Right cardiac atrium (tissue), 5 donors: ENCODE data around the gene SEZ6L. TPM values are rescaled to one million over a fixed set of nuclear protein-coding genes. Genes with fewer than 3 reads are reported as not detected.

Source experiments
- ATAC-seq, 2 donors: fragments of 200-7000 bp; cut with Tn5 transposase; one replicate each; pipeline versions ENCODE4 v1.8.0 to v1.9.1; 2020; ENCODE audit warnings: moderate library complexity in 2 of 2, mild to moderate bottlenecking in 1 of 2
- DNase-seq, 3 donors: peaks; one replicate each; pipeline ENCODE4 v3.0.0-alpha.2; 2020
- H3K27ac ChIP-seq: one replicate; pipeline ENCODE4 v1.5.1; 2013; ENCODE audit warnings: mild to moderate bottlenecking, low read length, control low read depth, moderate library complexity
- H3K27me3 ChIP-seq: one replicate; pipeline ENCODE4 v1.6.1; 2013; ENCODE audit not compliant: control insufficient read depth, insufficient read depth
- H3K4me1 ChIP-seq: one replicate; pipeline ENCODE4 v1.6.1; 2013; ENCODE audit warnings: low read length; ENCODE audit not compliant: control insufficient read depth, insufficient read depth
- H3K4me3 ChIP-seq: one replicate; pipeline ENCODE4 v1.5.1; 2013; ENCODE audit warnings: low read length, control low read depth
- H3K9me3 ChIP-seq: one replicate; pipeline ENCODE4 v1.6.1; 2013; ENCODE audit warnings: low read length; ENCODE audit not compliant: control insufficient read depth
- WGBS: extraction: QIAGEN DNeasy Blood & Tissue Kit; methylation state at CpG from one replicate; pipeline ENCODE4 v1.1.7; 2013; 5-methylcytosine and 5-hydroxymethylcytosine counted together
- intact Hi-C, 4 donors: fragments of 100-400 bp; cut with DNase I; formaldehyde crosslinking; loops; one replicate each; pipeline versions ENCODE4 v1.11.0 to v1.14.0; 2022 to 2023
- polyA plus RNA-seq: library from polyadenylated mRNA; stranded (reverse); fragments of 200-250 nt; gene quantifications from one replicate; pipeline ENCODE4 v1.2.3, GENCODE V29; 2013
- total RNA-seq, 4 donors: library from RNA; stranded (reverse); fragmentation: NEBNext Ultra II Directional; extraction: Animal tissue kit (Norgen Biotek cat#: 25700); gene quantifications; one replicate each; pipeline ENCODE4 v1.2.1, GENCODE V29; 2021
- donor health status: healthy with polysubstance abuse.
- donor health status: DM: no; HTN: yes; CAD: no.
- donor health status: DM: no; HTN: no; CAD: no.
- donor health status: DM: no; HTN: yes; CAD: no; lungs with severe emphysema.
- donor health status: DM: yes; HTN: yes; CAD: no.

Gene SEZ6L
- total and polyA plus RNA-seq, 5 donors: 0.11 to 0.40 (median 0.26) TPM

DNA sequence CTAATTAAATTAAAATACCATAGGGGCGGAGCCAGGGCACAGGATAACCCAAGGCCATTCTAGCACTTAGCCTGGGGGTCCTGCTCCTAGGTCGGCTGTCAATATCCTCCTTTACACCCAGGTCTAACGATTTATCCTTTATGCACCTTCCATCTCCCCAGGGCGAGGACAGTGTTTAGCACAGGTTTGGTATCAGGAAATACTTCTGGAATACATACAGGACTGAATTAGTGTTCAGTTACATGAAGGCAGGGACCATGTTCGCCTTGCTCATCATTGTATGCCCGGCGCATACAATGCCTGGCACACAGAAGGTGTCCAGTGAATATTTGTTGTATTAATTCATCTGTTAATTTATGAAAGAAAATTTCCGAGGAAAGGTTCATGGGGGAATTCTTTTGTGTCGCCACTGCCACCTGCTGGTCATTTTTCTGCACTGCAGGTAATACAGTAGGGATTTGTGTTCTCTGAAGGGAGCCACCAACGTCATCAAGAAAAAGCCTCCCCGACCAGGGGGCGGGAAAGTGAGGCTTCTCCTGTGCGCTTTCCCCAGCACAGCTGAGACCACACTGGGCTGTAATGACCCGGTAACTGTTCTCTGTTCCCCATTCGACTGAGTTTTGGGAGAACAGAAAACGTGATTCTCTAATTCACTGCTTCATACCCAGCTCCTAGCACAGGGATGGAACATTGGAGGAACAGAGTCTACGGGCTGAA is 191.1 kb downstream of the SEZ6L start:
- H3K27me3 ChIP-seq: no peaks in the 10 kb centered on the region
- intact Hi-C loops: no loop called here
- no peaks in the 10 kb centered on the region for H3K4me1 ChIP-seq
- H3K9me3 ChIP-seq: no peaks in the 10 kb centered on the region
- peak in 2 of 3 donors; percentile 48 to 73 for DNase-seq
- WGBS: 8% methylated on average over 17 of the region's 17 CpGs
- peak; percentile 20 to 50 for ATAC-seq
- H3K27ac ChIP-seq: no peak overlapping the region
- H3K4me3 ChIP-seq: peak overlapping the region; percentile 15

DNA sequence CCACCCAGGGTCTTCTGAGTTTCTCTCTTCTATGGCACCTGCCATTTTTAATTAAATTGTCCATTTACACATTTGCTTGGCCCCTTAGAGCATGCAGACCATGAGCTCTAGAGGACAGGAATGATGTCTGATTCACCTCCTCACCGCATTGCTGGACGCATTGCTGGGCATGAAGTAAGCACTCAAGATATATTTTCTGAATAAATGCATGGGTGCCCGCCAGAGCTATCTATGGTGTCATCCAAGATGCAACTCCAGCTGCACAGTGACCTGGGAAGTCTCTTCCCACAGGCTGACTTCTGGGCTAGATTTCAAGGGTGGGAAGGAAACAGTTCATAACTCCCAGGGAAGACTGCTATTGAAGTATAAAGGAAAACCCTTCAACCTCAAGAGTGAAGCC is 193.2 kb downstream of the SEZ6L start:
- Histone ChIP-seq H3K27ac (no peak overlapping the region), H3K27me3 (no peaks in the 10 kb centered on the region), H3K4me1 (no peaks in the 10 kb centered on the region), H3K9me3 (no peaks in the 10 kb centered on the region), H3K4me3 (no peak overlapping the region)
- DNase-seq (no peak), ATAC-seq (no peak)
- intact Hi-C loops: no loop called here
- 76% methylated on average over 3 of the region's 3 CpGs for WGBS

DNA sequence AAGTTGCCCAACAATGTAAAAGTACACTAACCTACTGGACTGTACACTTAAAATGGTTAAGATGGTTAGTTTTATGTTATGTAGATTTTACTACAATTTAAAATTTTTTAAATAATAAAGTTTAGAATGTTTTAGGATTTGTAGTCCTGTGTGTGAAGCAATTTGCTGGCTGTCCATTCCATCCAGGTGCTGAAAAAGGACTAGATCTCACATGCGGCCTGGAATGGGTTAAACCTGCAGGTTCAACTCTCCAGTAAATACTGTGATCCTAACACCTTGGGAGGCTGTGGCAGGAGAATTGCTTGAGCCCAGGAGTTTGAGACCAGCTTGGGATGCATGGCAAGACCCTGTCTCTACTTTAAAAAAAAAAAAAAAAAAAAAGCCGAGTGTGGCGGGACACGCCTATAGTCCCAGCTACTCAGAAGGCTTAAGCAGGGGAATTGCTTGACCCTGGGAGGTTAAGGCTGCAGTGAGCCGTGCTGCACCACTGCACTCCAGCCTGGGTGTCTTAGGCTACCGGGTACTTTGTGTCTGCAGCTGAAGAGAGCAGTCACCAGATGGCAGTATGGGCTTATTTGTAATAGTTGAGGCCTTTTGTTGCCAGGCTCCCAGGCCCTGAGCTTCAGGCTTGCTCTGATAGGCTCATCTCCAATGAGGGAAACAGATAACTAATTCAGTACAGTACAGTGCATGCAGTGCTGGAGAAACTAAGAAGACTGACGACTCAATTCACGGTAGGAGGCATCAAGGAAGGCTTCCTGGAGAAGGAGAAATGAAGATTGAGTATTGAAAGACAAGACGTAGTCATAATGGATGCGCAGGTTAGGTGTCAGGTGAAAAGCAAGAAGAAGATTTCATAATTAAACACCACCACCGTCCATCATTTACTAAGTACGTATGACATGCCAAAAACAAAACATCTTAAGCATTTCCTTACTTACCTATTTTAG is 195.1 kb downstream of the SEZ6L start:
- H3K27ac ChIP-seq: no peak overlapping the region
- WGBS: 34% methylated on average over 12 of the region's 12 CpGs
- H3K27me3 ChIP-seq: no peaks in the 10 kb centered on the region
- no peaks in the 10 kb centered on the region for H3K4me1 ChIP-seq
- intact Hi-C loops: no loop called here
- ATAC-seq (peak; percentile 80 to 81), DNase-seq (peak; percentile 49 to 68 (median 64))
- H3K9me3 ChIP-seq: no peaks in the 10 kb centered on the region
- H3K4me3 ChIP-seq: no peak overlapping the region

DNA sequence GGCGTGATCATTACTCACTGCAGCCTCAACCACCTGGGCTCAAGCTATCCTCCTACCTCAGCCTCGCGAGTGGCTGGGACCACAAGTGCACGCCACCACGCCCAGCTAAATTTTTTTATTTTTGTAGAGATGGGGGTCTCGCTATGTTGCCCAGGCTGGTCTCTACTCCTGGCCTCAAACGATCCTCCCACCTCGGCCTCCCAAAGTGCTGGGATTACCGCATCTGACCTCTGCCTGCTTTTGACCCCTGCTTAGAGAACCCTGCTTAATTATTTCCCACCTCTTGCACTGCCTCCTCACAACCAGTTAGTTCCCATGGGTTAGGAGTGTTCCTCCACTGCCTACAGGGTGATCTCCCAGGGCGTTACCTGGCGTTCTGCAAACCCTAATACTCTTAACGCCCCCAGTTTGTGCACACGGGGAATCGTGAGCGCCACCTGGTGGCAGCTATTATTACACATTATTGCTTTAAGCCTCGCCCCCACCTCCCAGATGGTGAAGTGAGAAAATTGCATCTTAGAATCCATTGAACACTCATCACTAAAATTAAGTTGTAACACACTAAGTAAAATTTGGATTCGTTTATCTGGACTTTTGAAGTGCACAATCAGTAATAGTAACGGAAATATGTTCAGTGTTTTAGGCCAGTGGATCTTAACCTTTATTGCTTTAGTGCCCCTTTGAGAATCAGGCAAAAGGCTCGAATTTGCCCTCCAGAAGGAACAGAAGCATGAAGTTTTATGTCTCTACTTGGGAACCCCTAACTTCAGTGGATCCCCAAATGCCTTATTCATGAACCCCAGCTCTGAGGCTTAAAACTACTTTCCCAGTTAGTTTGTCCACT is 198.4 kb downstream of the SEZ6L start:
- Histone ChIP-seq H3K4me3 (no peak overlapping the region), H3K27me3 (no peaks in the 10 kb centered on the region), H3K27ac (no peak overlapping the region), H3K9me3 (no peaks in the 10 kb centered on the region), H3K4me1 (no peaks in the 10 kb centered on the region)
- DNase-seq: peak in 2 of 3 donors; percentile 18 to 63
- WGBS: 45% methylated on average over 19 of the region's 19 CpGs
- intact Hi-C loops: no loop called here
- ATAC-seq: peak in 1 of 2 donors; percentile 47

DNA sequence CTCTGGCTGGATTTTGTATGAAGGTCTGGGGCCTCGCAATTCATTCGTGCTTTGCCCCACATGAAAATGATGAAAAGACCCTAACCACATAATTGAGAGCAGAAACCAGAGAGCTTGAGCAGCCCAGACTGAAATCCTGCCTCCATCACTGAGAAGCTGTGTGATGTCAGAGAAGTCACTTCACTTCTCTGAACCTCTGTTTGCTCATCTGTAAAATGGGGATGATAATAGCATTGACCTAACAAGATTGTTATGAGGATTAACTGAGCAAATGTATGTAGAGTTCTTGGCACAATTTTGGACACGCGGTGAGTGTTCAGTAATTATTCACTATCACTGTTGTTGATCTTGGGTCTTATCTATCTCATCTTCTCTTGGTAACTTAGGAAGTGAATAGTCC is 203.6 kb downstream of the SEZ6L start:
- intact Hi-C loops: no loop called here
- no peaks in the 10 kb centered on the region for H3K9me3 ChIP-seq
- no peak overlapping the region for H3K27ac ChIP-seq
- no peaks in the 10 kb centered on the region for H3K4me1 ChIP-seq
- WGBS: 90% methylated on average over 4 of the region's 4 CpGs
- DNase-seq: no peak
- no peaks in the 10 kb centered on the region for H3K27me3 ChIP-seq
- no peak for ATAC-seq
- H3K4me3 ChIP-seq: no peak overlapping the region

DNA sequence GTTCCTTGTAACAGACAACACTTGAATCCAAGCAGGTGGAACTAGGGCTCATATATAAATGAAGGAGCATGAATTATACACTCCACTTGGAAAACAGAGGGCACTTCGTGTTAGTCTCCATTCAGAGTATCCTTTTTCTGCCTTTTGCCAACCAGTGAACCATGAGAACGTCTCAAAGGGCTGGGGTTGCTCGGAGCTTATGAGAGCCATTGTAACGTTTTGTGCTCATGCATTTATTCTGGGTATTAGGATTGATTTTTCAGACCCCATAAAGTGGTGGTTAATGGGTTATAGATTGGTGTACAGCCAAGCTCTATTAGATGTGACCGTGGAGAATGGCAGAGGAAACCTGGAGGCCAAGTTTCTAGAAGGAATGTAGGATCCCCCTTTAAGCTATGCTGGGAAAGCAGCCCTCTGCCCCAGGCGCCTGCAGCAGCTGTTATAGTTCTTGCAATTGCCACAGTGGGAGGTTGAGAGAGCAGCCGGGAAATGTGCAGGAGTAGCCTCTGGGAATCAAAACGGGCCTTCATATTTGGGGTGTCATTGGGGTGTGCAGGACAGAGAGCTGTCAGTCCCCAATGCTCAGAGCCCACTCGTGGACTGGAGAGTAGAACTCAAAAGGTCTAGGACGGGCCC is 205.2 kb downstream of the SEZ6L start:
- DNase-seq (no peak), ATAC-seq (no peak)
- Histone ChIP-seq H3K9me3 (no peaks in the 10 kb centered on the region), H3K27me3 (no peaks in the 10 kb centered on the region), H3K4me1 (no peaks in the 10 kb centered on the region), H3K4me3 (no peak overlapping the region), H3K27ac (no peak overlapping the region)
- 49% methylated on average over 10 of the region's 10 CpGs for WGBS
- intact Hi-C loops: no loop called here

DNA sequence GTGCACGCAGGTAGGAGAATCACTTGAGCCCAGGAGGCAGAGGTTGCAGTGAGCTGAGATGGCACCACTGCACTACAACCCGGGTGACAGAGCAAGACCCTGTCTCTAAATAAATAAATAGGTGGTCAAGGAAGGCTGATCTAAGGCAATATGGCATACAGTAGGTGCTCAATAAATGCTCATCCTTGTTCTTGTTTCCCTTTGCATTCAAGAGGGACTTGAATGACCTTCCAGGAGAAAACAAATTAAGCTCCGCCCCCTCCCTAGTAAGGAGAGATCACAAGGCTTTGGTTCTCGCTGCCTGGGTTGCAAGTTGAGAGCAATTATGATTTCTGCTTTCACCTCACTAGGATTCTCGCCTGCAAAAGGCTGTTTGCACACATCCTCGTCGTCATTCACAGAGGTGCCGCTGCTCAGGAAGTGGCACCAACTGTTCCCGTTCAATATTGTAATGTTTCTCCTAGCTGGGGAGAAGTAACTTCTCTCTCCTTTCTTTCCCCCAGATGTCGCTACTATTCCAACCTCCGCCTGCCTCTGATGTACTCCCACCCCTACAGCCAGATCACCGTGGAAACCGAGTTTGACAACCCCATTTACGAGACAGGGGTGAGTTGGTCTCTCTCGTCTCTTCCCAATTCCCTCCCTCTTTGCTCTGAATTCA is 208.0 kb downstream of the SEZ6L start:
- WGBS: 27% methylated on average over 15 of the region's 15 CpGs
- Histone ChIP-seq H3K4me3 (no peak overlapping the region), H3K4me1 (no peaks in the 10 kb centered on the region), H3K9me3 (no peaks in the 10 kb centered on the region), H3K27me3 (no peaks in the 10 kb centered on the region), H3K27ac (no peak overlapping the region)
- ATAC-seq (no peak), DNase-seq (no peak)
- intact Hi-C loops: no loop called here

DNA sequence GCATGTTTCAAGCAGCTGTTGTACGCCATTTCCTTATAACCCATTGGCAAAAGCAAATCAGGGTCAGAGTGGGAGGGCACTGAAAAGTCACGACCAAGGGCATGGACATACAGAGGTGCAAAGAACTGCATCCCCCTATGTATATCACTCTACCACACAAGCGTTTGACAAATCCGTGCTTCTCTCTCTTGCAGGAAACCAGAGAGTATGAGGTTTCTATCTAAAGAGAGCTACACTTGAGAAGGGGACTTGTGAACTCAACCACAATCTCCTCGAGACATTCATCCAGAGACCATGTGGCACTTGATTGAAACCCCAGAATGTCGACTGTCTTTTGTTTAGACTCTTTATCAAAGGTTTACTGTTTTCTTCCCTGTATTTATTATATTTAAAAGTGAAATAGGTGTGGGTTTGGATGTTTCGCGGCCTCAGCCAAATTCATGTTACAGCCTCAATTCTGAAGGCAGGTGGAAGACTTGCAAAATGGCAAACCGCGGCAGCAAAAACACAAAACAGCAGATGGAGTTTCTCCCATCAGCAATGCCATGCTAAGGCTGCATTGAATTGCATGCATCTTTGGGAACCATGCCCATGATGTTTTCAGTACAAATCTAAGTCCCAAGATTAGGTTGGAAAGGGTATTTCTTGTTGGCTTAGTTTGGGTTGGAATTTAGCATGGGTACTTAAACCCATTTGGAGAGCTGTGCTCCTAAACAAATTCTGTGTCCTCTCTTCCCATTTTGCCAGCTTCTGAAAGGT is 211.0 kb downstream of the SEZ6L start:
- Histone ChIP-seq H3K4me1 (no peaks in the 10 kb centered on the region), H3K27me3 (no peaks in the 10 kb centered on the region), H3K9me3 (no peaks in the 10 kb centered on the region), H3K27ac (no peak overlapping the region), H3K4me3 (no peak overlapping the region)
- DNase-seq: no peak
- 70% methylated on average over 10 of the region's 10 CpGs for WGBS
- intact Hi-C loops: no loop called here
- ATAC-seq: no peak

DNA sequence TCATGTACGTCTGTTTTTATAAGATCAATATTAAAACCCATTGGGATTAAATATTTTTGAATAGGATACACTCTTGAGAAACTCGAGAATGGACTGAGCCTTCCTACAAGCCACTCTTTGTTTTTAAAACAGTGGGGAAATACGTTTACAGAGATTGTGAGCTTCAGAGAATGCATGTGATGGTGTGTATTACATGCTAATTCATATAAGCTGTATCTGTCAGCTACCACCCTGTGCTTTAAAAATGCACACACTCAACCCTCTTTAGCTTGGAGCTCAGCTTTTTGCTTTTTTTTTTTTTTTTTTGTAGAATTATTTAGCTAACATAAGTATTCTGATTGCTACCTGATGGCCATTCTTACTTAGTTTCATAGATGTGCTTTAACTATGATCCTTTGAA is 213.5 kb downstream of the SEZ6L start:
- Histone ChIP-seq H3K27me3 (no peaks in the 10 kb centered on the region), H3K27ac (no peak overlapping the region), H3K4me1 (no peaks in the 10 kb centered on the region), H3K4me3 (no peak overlapping the region), H3K9me3 (no peaks in the 10 kb centered on the region)
- ATAC-seq (no peak), DNase-seq (no peak)
- intact Hi-C loops: no loop called here
- 57% methylated on average over 3 of the region's 3 CpGs for WGBS
